Fibroblast of the aortic adventitia (primary cell): ENCODE measurements around the gene LIN37. TPM values are rescaled to one million over a fixed set of nuclear protein-coding genes. Genes with fewer than 3 reads are reported as not detected.

Source experiments
- DNase-seq: peaks from one replicate; pipeline ENCODE4 v3.0.0-alpha.2; 2010; ENCODE audit warnings: low read depth
- H3K4me3 ChIP-seq: 2 replicates; pipeline ENCODE4 v1.5.1; 2011; ENCODE audit warnings: low read depth, mild to moderate bottlenecking, control low read depth, low read length, moderate library complexity
- total RNA-seq: library from RNA; depleted of rRNA; stranded (reverse); fragments of >200 nt; gene quantifications from 2 replicates; pipeline ENCODE4 v1.2.3, GENCODE V29; 2012; ENCODE audit warnings: low replicate concordance
- TF ChIP-seq, protein P1 (sequence below): IDR thresholded peaks from 2 replicates; pipeline ENCODE4 v1.5.1; 2011; ENCODE audit warnings: mild to moderate bottlenecking, low read length, control low read depth, inconsistent platforms; ENCODE audit not compliant: insufficient read depth

Gene LIN37
- total RNA-seq, 1 donor: 15.3 TPM

DNA sequence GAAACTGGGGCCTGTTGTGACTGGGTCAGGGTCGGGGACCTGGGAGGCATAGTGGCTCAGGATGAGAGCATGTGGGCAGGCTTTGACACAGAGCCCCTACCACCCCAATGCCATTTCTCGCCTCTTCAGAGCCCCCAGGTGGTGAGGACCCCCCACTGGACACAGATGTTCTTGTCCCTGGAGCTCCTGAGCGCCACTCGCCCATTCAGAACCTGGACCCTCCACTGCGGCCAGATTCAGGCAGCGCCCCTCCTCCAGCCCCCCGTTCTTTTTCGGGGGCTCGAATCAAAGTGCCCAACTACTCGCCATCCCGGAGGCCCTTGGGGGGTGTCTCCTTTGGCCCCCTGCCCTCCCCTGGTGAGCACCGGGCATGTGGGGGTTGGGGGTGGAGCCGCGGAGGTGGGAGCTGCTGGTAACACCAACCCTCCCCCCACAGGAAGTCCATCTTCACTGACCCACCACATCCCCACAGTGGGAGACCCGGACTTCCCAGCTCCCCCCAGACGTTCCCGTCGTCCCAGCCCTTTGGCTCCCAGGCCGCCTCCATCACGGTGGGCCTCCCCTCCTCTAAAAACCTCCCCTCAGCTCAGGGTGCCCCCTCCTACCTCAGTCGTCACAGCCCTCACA, 16.5 kb upstream of the LIN37 start:
- no peak for DNase-seq
- H3K4me3 ChIP-seq: no peak overlapping the region
- TF ChIP-seq, protein P1, sequence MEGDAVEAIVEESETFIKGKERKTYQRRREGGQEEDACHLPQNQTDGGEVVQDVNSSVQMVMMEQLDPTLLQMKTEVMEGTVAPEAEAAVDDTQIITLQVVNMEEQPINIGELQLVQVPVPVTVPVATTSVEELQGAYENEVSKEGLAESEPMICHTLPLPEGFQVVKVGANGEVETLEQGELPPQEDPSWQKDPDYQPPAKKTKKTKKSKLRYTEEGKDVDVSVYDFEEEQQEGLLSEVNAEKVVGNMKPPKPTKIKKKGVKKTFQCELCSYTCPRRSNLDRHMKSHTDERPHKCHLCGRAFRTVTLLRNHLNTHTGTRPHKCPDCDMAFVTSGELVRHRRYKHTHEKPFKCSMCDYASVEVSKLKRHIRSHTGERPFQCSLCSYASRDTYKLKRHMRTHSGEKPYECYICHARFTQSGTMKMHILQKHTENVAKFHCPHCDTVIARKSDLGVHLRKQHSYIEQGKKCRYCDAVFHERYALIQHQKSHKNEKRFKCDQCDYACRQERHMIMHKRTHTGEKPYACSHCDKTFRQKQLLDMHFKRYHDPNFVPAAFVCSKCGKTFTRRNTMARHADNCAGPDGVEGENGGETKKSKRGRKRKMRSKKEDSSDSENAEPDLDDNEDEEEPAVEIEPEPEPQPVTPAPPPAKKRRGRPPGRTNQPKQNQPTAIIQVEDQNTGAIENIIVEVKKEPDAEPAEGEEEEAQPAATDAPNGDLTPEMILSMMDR: no peak

DNA sequence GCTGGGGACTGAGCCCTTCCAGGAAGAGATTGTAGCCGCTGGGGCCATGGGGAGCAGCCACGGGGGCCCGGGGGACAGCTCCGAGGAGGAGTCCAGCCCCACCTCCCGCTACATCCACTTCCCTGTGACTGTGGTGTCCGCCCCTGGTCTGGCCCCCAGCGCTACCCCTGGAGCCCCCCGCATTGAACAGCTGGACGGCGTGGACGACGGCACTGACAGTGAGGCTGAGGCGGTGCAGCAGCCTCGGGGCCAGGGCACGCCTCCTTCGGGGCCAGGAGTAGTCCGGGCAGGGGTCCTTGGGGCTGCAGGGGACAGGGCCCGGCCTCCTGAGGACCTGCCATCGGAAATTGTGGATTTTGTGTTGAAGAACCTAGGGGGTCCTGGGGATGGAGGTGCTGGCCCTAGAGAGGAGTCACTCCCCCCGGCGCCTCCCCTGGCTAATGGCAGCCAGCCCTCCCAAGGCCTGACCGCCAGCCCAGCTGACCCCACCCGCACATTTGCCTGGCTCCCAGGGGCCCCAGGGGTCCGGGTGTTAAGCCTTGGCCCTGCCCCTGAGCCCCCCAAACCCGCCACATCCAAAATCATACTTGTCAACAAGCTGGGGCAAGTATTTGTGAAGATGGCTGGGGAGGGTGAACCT, 15.7 kb upstream of the LIN37 start:
- DNase-seq: no peak
- no peak overlapping the region for H3K4me3 ChIP-seq
- TF ChIP-seq, protein P1: no peak

DNA sequence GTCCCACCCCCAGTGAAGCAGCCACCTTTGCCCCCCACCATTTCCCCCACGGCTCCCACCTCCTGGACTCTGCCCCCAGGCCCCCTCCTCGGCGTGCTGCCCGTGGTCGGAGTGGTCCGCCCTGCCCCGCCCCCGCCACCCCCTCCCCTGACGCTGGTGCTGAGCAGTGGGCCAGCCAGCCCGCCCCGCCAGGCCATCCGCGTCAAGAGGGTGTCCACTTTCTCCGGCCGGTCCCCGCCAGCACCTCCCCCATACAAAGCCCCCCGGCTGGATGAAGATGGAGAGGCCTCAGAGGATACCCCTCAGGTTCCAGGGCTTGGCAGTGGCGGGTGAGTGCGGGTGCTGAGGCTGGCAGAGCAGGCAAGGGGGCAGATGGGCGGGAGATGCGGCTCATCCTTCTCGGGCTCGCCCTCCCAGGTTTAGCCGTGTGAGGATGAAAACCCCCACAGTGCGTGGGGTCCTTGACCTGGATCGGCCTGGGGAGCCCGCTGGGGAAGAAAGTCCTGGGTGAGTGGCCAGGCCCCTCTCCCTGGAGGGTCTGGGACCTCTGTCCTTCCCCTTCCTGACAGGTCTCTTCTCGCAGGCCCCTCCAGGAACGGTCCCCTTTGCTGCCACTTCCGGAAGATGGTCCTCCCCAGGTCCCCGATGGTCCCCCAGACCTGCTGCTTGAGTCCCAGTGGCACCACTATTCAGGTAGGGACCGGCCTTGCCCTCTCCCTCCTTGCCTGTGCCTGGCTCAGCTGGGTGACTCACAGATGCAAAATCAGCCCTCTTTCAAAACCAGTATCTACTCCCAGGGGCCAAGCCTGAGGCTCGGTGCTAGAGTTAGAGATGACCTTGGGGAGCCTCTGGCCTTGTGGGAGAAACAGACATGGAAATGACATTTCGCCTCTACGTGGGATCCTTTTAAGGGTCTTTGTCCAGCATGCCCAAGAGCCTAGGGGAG, 14.9 kb upstream of the LIN37 start:
- TF ChIP-seq, protein P1: no peak

DNA sequence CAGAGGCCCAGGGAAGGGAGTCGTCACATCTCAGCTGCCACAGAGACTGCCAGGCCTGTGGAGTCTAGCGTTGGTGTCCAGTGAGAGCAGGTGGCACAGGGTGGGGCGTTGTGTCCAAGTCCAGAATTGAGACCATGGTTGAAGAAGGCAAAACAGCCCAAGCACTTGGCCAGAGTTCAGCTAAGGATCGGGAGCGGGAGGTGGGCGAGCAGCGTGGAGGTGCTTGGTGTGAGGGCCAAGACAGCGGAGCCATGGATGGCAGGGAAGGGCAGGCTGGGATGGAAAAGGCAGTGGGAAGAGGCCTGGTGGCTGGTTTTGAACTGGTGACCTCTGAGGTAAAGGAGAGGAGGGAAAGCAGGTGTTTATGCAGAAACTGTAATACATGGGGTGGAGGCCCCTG, 14.1 kb upstream of the LIN37 start:
- no peak for DNase-seq
- H3K4me3 ChIP-seq: no peak overlapping the region
- TF ChIP-seq, protein P1: no peak

More for the DNA sequence above, 14.9 kb upstream of the LIN37 start:
- no peak overlapping the region for H3K4me3 ChIP-seq
- DNase-seq: no peak

DNA sequence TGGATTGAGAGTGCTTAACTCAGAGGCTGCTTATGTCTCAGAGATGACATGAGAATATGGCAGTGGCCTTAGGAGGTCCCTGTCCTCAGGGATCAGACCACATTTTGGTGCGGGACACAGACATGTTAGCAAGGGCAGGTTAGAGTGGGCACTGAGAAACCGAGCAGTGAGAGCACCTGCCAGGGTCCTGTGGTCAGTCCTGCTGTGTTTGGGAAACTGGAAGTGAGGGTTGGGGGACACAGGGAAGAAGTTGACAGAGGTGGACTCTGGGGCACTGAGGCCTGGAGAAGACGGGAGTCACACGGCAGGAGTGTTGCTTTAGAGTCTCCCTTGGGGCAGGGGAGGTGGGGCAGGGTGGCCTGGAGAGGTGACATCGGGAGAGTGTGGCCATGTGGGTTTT, 13.5 kb upstream of the LIN37 start:
- H3K4me3 ChIP-seq: no peak overlapping the region
- TF ChIP-seq, protein P1: no peak
- no peak for DNase-seq

DNA sequence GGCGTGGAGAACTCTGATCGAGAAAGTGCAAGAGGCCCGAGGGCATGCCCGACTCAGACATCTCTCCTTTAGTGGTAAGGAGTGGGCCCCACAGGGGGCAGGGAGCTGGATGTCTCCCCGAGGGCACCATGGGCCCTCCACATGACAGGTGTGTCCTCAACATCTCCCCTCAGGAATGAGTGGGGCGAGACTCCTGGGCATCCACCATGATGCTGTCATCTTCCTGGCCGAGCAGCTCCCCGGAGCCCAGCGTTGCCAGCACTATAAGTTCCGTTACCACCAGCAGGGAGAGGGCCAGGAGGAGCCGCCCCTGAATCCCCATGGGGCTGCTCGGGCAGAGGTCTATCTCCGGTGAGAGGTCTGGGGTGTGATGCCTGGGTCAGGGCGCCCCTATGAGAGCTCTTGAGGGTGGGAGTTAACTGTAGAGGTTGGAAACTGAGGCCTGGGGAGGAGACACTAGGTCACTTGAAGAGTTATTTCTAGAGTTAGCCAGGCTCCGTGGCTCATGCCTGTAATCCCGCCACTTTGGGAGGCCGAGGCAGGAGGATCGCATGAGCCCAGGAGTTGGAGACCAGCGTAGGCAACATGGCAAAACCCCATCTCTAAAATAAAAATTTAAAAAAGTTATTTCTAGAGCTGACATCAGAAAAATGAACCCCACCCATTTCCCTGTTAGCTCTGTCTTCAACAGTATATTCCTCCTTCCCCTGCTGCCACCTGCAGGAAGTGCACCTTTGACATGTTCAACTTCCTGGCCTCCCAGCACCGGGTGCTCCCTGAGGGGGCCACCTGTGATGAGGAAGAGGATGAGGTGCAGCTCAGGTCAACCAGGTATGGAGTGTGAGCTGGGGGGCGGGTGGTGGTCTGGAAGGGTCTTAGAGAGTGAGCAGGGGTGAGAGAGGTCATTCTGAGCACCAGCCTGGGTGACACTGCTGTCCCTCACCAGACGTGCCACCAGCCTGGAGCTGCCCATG, 11.2 kb upstream of the LIN37 start:
- no peak overlapping the region for H3K4me3 ChIP-seq
- no peak for DNase-seq
- TF ChIP-seq, protein P1: peak; percentile 22
